ENCODE data around the gene GPR152. TPM values are rescaled to one million over a fixed set of nuclear protein-coding genes. Genes with fewer than 3 reads are reported as not detected.
A peak's percentile ranks its signal among the peaks of the same experiment; 100 is the strongest.

The GPR152 gene
- total RNA-seq, 6 experiments from 2014 or later: not detected

DNA sequence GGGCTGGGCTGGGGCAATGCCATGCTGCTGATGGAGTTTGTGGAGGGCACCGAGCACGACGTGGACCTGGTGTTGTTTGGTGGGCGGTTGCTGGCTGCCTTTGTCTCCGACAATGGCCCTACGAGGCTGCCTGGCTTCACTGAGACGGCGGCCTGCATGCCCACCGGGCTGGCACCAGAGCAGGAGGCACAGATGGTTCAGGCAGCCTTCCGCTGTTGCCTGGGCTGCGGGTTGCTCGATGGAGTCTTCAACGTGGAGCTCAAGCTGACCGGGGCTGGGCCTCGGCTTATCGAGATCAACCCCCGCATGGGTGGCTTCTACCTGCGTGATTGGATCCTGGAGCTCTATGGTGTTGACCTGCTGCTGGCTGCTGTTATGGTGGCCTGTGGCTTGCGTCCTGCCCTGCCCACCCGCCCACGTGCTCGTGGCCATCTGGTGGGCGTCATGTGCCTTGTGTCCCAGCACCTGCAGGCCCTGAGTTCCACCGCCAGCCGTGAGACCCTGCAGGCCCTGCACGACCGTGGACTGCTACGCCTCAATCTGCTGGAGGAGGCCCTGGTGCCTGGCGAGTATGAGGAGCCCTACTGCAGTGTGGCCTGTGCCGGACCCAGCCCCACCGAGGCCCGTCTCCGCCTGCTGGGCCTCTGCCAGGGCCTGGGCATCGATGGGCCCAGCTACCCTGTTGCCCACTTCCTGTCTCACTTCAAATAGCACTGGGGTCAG lies 28.5 kb downstream of the GPR152 start:
- H3K9me3 ChIP-seq: no peaks in the 10 kb centered on the region
- TF ChIP-seq, protein P1, sequence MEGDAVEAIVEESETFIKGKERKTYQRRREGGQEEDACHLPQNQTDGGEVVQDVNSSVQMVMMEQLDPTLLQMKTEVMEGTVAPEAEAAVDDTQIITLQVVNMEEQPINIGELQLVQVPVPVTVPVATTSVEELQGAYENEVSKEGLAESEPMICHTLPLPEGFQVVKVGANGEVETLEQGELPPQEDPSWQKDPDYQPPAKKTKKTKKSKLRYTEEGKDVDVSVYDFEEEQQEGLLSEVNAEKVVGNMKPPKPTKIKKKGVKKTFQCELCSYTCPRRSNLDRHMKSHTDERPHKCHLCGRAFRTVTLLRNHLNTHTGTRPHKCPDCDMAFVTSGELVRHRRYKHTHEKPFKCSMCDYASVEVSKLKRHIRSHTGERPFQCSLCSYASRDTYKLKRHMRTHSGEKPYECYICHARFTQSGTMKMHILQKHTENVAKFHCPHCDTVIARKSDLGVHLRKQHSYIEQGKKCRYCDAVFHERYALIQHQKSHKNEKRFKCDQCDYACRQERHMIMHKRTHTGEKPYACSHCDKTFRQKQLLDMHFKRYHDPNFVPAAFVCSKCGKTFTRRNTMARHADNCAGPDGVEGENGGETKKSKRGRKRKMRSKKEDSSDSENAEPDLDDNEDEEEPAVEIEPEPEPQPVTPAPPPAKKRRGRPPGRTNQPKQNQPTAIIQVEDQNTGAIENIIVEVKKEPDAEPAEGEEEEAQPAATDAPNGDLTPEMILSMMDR (IDR thresholded peaks at IDR 0.05): no peak
- TF ChIP-seq POLR2A (IDR thresholded peaks at IDR 0.05): no peak
- DNase-seq (no peak), ATAC-seq (no peak)
- no peaks in the 10 kb centered on the region for H3K36me3 ChIP-seq
- no peak overlapping the region for H3K27ac ChIP-seq
- no CpG with 5 or more reads among the region's 34 CpGs for WGBS (ENCODE audit: insufficient coverage, low coverage, low lambda C conversion rate, missing lambda C conversion rate)
- peaks cover 0 to 22% (median 7%) of the 10 kb centered on the region in 4 donors for H3K4me1 ChIP-seq
- no peak overlapping the region for H3K4me3 ChIP-seq
- H3K27me3 ChIP-seq: no peaks in the 10 kb centered on the region
- intact Hi-C loops (cut with DNase I): no loop called here

DNA sequence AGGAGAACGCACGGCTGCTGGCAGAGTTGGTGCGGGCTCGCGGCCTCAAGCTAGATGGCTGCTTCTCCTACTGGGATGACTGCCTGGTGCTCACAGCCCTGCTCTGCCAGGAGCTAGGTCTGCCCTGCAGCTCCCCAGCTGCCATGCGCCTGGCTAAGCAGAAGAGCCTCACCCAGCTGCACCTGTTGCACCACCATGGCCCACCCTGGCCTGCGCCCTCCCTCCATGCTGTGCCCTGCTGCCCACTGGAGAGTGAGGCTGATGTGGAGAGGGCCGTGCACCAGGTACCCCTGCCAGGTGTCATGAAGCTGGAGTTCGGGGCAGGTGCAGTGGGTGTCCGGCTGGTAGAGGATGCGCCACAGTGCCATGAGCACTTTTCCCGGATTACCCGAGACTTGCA lies 29.1 kb downstream of the GPR152 start:
- Histone ChIP-seq H3K9me3 (no peaks in the 10 kb centered on the region), H3K27me3 (no peaks in the 10 kb centered on the region), H3K4me3 (no peak overlapping the region), H3K27ac (no peak overlapping the region), H3K36me3 (no peaks in the 10 kb centered on the region), H3K4me1 (peaks cover 0 to 26% (median 10%) of the 10 kb centered on the region in 4 donors)
- TF ChIP-seq, protein P1 (IDR thresholded peaks at IDR 0.05): no peak
- no peak for TF ChIP-seq POLR2A (IDR thresholded peaks at IDR 0.05)
- no peak for DNase-seq
- intact Hi-C loops (cut with DNase I): no loop called here
- ATAC-seq: no peak
- 80% methylated on average over 1 of the region's 13 CpGs for WGBS (ENCODE audit: insufficient coverage, low coverage, low lambda C conversion rate, missing lambda C conversion rate)

DNA sequence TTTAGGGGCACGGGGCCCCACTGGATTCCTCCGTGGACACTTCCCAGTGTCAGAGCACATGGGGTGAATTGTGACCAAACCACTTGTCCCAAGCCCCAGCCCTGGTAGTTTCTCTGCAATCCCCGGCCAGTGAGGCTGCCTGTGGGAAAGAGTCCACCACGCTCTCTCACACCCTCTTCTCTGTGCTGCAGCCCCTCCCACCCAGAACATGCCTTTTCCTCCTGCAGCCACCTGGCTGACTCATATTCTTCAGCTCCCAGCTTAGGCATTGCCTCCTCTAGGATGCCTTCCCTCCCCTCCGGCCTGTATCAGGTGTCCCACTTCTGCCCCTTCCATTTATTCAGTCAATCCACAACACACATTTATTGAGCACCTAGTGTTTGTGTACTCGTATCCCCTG lies 29.6 kb downstream of the GPR152 start:
- Histone ChIP-seq H3K4me1 (peaks cover 0 to 28% (median 11%) of the 10 kb centered on the region in 4 donors), H3K27ac (no peak overlapping the region), H3K36me3 (no peaks in the 10 kb centered on the region), H3K27me3 (no peaks in the 10 kb centered on the region), H3K4me3 (no peak overlapping the region), H3K9me3 (no peaks in the 10 kb centered on the region)
- intact Hi-C loops (cut with DNase I): no loop called here
- DNase-seq: no peak
- 66% methylated on average over 5 of the region's 6 CpGs for WGBS (ENCODE audit: insufficient coverage, low coverage, low lambda C conversion rate, missing lambda C conversion rate)
- no peak for ATAC-seq
- TF ChIP-seq, protein P1 (IDR thresholded peaks at IDR 0.05): no peak
- no peak for TF ChIP-seq POLR2A (IDR thresholded peaks at IDR 0.05)

DNA sequence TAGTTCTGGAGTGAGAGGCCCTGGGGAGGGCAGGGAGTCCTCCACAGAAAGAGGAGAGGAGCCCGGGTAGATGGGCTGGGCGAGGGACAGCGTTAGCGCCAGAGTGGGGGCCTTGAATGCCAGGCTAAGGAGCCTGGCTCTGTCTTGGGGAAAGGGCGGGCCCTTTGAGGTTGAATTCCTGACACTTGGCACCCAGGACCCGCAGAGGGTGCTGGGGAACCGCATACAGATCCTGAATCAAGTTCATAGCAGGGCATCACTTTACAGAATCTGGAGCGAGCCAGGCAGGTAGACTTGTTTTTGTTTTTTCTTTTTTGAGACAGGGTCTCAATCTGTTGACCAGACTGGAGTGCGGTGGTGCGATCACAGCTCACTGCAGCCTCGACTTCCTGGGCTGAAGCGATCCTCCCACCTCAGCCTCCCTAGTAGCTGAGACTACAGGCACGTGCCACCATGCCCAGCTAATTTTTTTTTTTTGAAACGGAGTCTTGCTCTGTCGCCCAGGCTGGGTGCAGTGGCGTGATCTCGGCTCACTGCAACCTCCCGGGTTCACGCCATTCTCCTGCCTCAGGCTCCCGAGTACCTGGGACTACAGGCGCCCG lies 31.0 kb downstream of the GPR152 start:
- 37% methylated on average over 5 of the region's 22 CpGs for WGBS (ENCODE audit: insufficient coverage, low coverage, low lambda C conversion rate, missing lambda C conversion rate)
- intact Hi-C loops (cut with DNase I): no loop called here
- H3K27ac ChIP-seq: no peak overlapping the region
- H3K4me3 ChIP-seq: peak overlapping the region in 2 of 3 donors; percentile 42 to 67
- DNase-seq: no peak
- no peaks in the 10 kb centered on the region for H3K36me3 ChIP-seq
- no peak for ATAC-seq
- H3K27me3 ChIP-seq: no peaks in the 10 kb centered on the region
- peaks cover 0 to 21% (median 10%) of the 10 kb centered on the region in 4 donors for H3K4me1 ChIP-seq
- TF ChIP-seq POLR2A (IDR thresholded peaks at IDR 0.05): no peak
- TF ChIP-seq, protein P1 (IDR thresholded peaks at IDR 0.05): no peak
- H3K9me3 ChIP-seq: no peaks in the 10 kb centered on the region

All from right lobe of liver (tissue), 6 donors.